Erythroblast (primary cell): Measurements from ENCODE around the gene PSMD1.

Experiments used
- GATA1 ChIP-seq: IDR thresholded peaks from 2 replicates; pipeline ENCODE4 v1.6.1; 2011; ENCODE audit warnings: low read depth, mild to moderate bottlenecking, control low read depth, low read length, moderate library complexity
- POLR2A ChIP-seq: IDR thresholded peaks from 2 replicates; pipeline ENCODE4 v1.6.1; 2011; ENCODE audit warnings: mild to moderate bottlenecking, low read length

GRCh38 chr2:231058761-231059550, 2.3 kb downstream of the PSMD1 start:
- TF ChIP-seq POLR2A (no peak), GATA1 (no peak)
